Right lobe of liver (tissue), 6 donors: ENCODE measurements around the gene PPP2R5C. TPM values are rescaled to one million over a fixed set of nuclear protein-coding genes. Genes with fewer than 3 reads are reported as not detected.

Experiments used
- ATAC-seq, 4 donors: fragments of 200-7000 bp; cut with Tn5 transposase; one replicate each; pipeline ENCODE4 v1.9.1; 2020; ENCODE audit warnings: mild to moderate bottlenecking in 4 of 4, moderate library complexity in 4 of 4
- DNase-seq, 3 donors: peaks; one replicate each; pipeline ENCODE4 v3.0.0-alpha.2; 2020
- H3K27ac ChIP-seq, 3 donors: fragments of 200-600 bp; one replicate each; pipeline ENCODE4 v1.8.0; 2022
- H3K27me3 ChIP-seq, 2 donors: fragments of 200-600 bp; one replicate each; pipeline ENCODE4 v1.8.0; 2022
- H3K36me3 ChIP-seq, 4 donors: fragments of 200-600 bp; sonication (generic) in 1 of 4; one replicate each; pipeline versions ENCODE4 v1.5.1 to v1.8.0; 2017 to 2022; ENCODE audit warnings: control low read depth in 1 of 4
- H3K4me1 ChIP-seq, 4 donors: fragments of 200-600 bp; sonication (generic) in 1 of 4; one replicate each; pipeline versions ENCODE4 v1.5.1 to v1.8.0; 2017 to 2022; ENCODE audit warnings: control low read depth in 1 of 4
- H3K4me3 ChIP-seq, 3 donors: fragments of 200-600 bp; one replicate each; pipeline ENCODE4 v1.8.0; 2022
- H3K9me3 ChIP-seq, 4 donors: fragments of 200-600 bp; sonication (generic) in 1 of 4; one replicate each; pipeline versions ENCODE4 v1.5.1 to v1.8.0; 2017 to 2022; ENCODE audit warnings: control low read depth in 1 of 4
- CTCF ChIP-seq, 4 donors: fragments of 200-600 bp in 3 of 4; fragments of 450-650 bp in 1 of 4; IDR thresholded peaks; one replicate each; pipeline versions ENCODE4 v1.5.1 to v1.8.0; 2016 to 2022; ENCODE audit warnings: antibody characterized with exemption in 4 of 4, mild to moderate bottlenecking in 2 of 4
- POLR2A ChIP-seq: fragments of 450-650 bp; IDR thresholded peaks from one replicate; pipeline ENCODE4 v1.6.1; 2017; ENCODE audit warnings: antibody characterized with exemption, mild to moderate bottlenecking
- WGBS: methylation state at CpG from one replicate; pipeline ENCODE4 v1.1.6; 2018; ENCODE audit warnings: low coverage, low lambda C conversion rate; ENCODE audit not compliant: insufficient coverage; ENCODE audit errors: missing lambda C conversion rate; 5-methylcytosine and 5-hydroxymethylcytosine counted together
- intact Hi-C, 2 donors: fragments of 100-400 bp; cut with DNase I; formaldehyde crosslinking; loops; one replicate each; pipeline versions ENCODE4 v1.11.2 to v1.14.1; 2022
- total RNA-seq, 6 experiments: library from RNA; depleted of rRNA in 2 of 6; stranded (reverse); fragments of >200 nt in 2 of 6; fragmentation: NEBNext Ultra II Directional in 3 of 6; extraction: Animal tissue kit (Norgen Biotek cat#: 25700) in 3 of 6; gene quantifications; one replicate each; pipeline versions ENCODE4 v1.1.0 to v1.2.4, GENCODE V29; 2016 to 2023
- donor health status: DM: no; HTN: yes; CAD: no.
- donor health status: DM: no; HTN: no; CAD: no.
- donor health status: DM: no; HTN: no; CAD: no.
- donor health status: DM: no; HTN: yes; CAD: no.
- donor health status: DM: no; HTN: yes; CAD: no.

The PPP2R5C gene
- total RNA-seq, 6 experiments from 2014 or later = 44.9 to 74.5 (median 55.3) TPM

GRCh38 chr14:101732118-101732517 is 29.4 kb upstream of the PPP2R5C start:
- Histone ChIP-seq H3K9me3 (no peaks in the 10 kb centered on the region), H3K27me3 (no peaks in the 10 kb centered on the region), H3K4me3 (no peak overlapping the region), H3K36me3 (no peaks in the 10 kb centered on the region), H3K4me1 (no peaks in the 10 kb centered on the region), H3K27ac (no peak overlapping the region)
- intact Hi-C loops = no loop called here
- no peak for ATAC-seq
- WGBS = 73% methylated on average over 5 of the region's 5 CpGs
- no peak for TF ChIP-seq CTCF (IDR thresholded peaks at IDR 0.05)
- TF ChIP-seq POLR2A = no peak
- no peak for DNase-seq

GRCh38 chr14:101733211-101733610 is 28.3 kb upstream of the PPP2R5C start:
- Histone ChIP-seq H3K4me3 (no peak overlapping the region), H3K36me3 (no peaks in the 10 kb centered on the region), H3K27ac (no peak overlapping the region), H3K4me1 (no peaks in the 10 kb centered on the region), H3K27me3 (no peaks in the 10 kb centered on the region), H3K9me3 (no peaks in the 10 kb centered on the region)
- intact Hi-C loops = no loop called here
- ATAC-seq (no peak), DNase-seq (no peak)
- TF ChIP-seq CTCF (IDR thresholded peaks at IDR 0.05) = no peak
- TF ChIP-seq POLR2A = no peak
- no CpG with 5 or more reads among the region's 4 CpGs for WGBS

GRCh38 chr14:101734246-101734847 is 27.2 kb upstream of the PPP2R5C start:
- Histone ChIP-seq H3K4me3 (no peak overlapping the region), H3K27me3 (no peaks in the 10 kb centered on the region), H3K36me3 (no peaks in the 10 kb centered on the region), H3K27ac (no peak overlapping the region), H3K9me3 (no peaks in the 10 kb centered on the region), H3K4me1 (no peaks in the 10 kb centered on the region)
- intact Hi-C loops = no loop called here
- WGBS = 91% methylated on average over 10 of the region's 16 CpGs
- ATAC-seq (no peak), DNase-seq (no peak)
- no peak for TF ChIP-seq CTCF (IDR thresholded peaks at IDR 0.05)

- Histone ChIP-seq H3K27ac (no peak overlapping the region), H3K4me1 (no peaks in the 10 kb centered on the region), H3K36me3 (no peaks in the 10 kb centered on the region), H3K27me3 (no peaks in the 10 kb centered on the region), H3K9me3 (no peaks in the 10 kb centered on the region), H3K4me3 (no peak overlapping the region)
- DNase-seq = no peak
- whole genome bisulfite sequencing = 73% methylated on average over 7 of the region's 7 CpGs
- intact Hi-C loops = no loop called here
- TF ChIP-seq POLR2A (no peak), CTCF (IDR thresholded peaks at IDR 0.05) (no peak)
- ATAC-seq = no peak
Observed at GRCh38 chr14:101735453-101735852, 26.1 kb upstream of the PPP2R5C start.

GRCh38 chr14:101736071-101736470 is 25.4 kb upstream of the PPP2R5C start:
- H3K4me3 ChIP-seq = no peak overlapping the region
- H3K27ac ChIP-seq = no peak overlapping the region
- TF ChIP-seq POLR2A (no peak), CTCF (IDR thresholded peaks at IDR 0.05) (no peak)
- H3K9me3 ChIP-seq = no peaks in the 10 kb centered on the region
- no peaks in the 10 kb centered on the region for H3K36me3 ChIP-seq
- intact Hi-C loops = no loop called here
- H3K4me1 ChIP-seq = no peaks in the 10 kb centered on the region
- no peak for ATAC-seq
- DNase-seq = no peak
- no peaks in the 10 kb centered on the region for H3K27me3 ChIP-seq
- WGBS = 75% methylated on average over 3 of the region's 4 CpGs
